ENCODE data around the gene PIP4K2A.

The PIP4K2A gene

GRCh38 chr10:22666287-22667092, 47.9 kb downstream of the PIP4K2A start:
- DNase-seq (ENCODE audit: low read depth, low spot score): no peak

- DNase-seq (ENCODE audit: low read depth, low spot score): no peak
Observed at GRCh38 chr10:22665329-22665728, 49.0 kb downstream of the PIP4K2A start.

GRCh38 chr10:22662733-22663330, 51.5 kb downstream of the PIP4K2A start:
- no peak for DNase-seq (ENCODE audit: low read depth, low spot score)

GRCh38 chr10:22659866-22660265, 54.5 kb downstream of the PIP4K2A start:
- DNase-seq (ENCODE audit: low read depth, low spot score): no peak

GRCh38 chr10:22658745-22659410, 55.5 kb downstream of the PIP4K2A start:
- DNase-seq (ENCODE audit: low read depth, low spot score): no peak

GRCh38 chr10:22657566-22658225, 56.7 kb downstream of the PIP4K2A start:
- no peak for DNase-seq (ENCODE audit: low read depth, low spot score)

- no peak for DNase-seq (ENCODE audit: low read depth, low spot score)
Observed at GRCh38 chr10:22657024-22657423, 57.4 kb downstream of the PIP4K2A start.

- DNase-seq (ENCODE audit: low read depth, low spot score): no peak
Observed at GRCh38 chr10:22656036-22656435, 58.3 kb downstream of the PIP4K2A start.

GRCh38 chr10:22655312-22655981, 58.9 kb downstream of the PIP4K2A start:
- DNase-seq (ENCODE audit: low read depth, low spot score): no peak

GRCh38 chr10:22652988-22653481, 61.3 kb downstream of the PIP4K2A start:
- DNase-seq (ENCODE audit: low read depth, low spot score): no peak

- no peak for DNase-seq (ENCODE audit: low read depth, low spot score)
Observed at GRCh38 chr10:22651276-22651980, 63.0 kb downstream of the PIP4K2A start.

GRCh38 chr10:22649994-22650393, 64.4 kb downstream of the PIP4K2A start:
- no peak for DNase-seq (ENCODE audit: low read depth, low spot score)

GRCh38 chr10:22649390-22649841, 65.0 kb downstream of the PIP4K2A start:
- DNase-seq (ENCODE audit: low read depth, low spot score): no peak

GRCh38 chr10:22648547-22648961, 65.8 kb downstream of the PIP4K2A start:
- DNase-seq (ENCODE audit: low read depth, low spot score): no peak

GRCh38 chr10:22647244-22647643, 67.1 kb downstream of the PIP4K2A start:
- no peak for DNase-seq (ENCODE audit: low read depth, low spot score)

- no peak for DNase-seq (ENCODE audit: low read depth, low spot score)
Observed at GRCh38 chr10:22646388-22646853, 68.0 kb downstream of the PIP4K2A start.

GRCh38 chr10:22644222-22644621, 70.2 kb downstream of the PIP4K2A start:
- DNase-seq (ENCODE audit: low read depth, low spot score): no peak

- no peak for DNase-seq (ENCODE audit: low read depth, low spot score)
Observed at GRCh38 chr10:22643775-22644174, 70.6 kb downstream of the PIP4K2A start.

GRCh38 chr10:22643116-22643515, 71.3 kb downstream of the PIP4K2A start:
- no peak for DNase-seq (ENCODE audit: low read depth, low spot score)

- DNase-seq (ENCODE audit: low read depth, low spot score): no peak
Observed at GRCh38 chr10:22641743-22642142, 72.6 kb downstream of the PIP4K2A start.

GRCh38 chr10:22640359-22640758, 74.0 kb downstream of the PIP4K2A start:
- DNase-seq (ENCODE audit: low read depth, low spot score): no peak
